HG02642 (cell line): ENCODE results near the gene FAM83G.

Source experiments
- ATAC-seq: cut with Tn5 transposase; IDR thresholded peaks from one replicate; pipeline ENCODE4 v1.9.1; 2021; ENCODE audit warnings: mild to moderate bottlenecking; ENCODE audit not compliant: unreplicated experiment, poor library complexity

Gene FAM83G

GRCh38 chr17:18993905-18994526, 10.5 kb downstream of the FAM83G start:
- ATAC-seq = no peak

GRCh38 chr17:18992454-18993130, 12.0 kb downstream of the FAM83G start:
- ATAC-seq = peak; percentile 60

GRCh38 chr17:18991531-18992315, 12.8 kb downstream of the FAM83G start:
- no peak for ATAC-seq

- ATAC-seq = no peak
These were observed 14.2 kb downstream of the FAM83G start for GRCh38 chr17:18990331-18990730.

GRCh38 chr17:18988546-18989173, 15.9 kb downstream of the FAM83G start:
- ATAC-seq = no peak

GRCh38 chr17:18987862-18988545, 16.6 kb downstream of the FAM83G start:
- ATAC-seq = no peak

GRCh38 chr17:18987230-18987610, 17.3 kb downstream of the FAM83G start:
- ATAC-seq = no peak

- ATAC-seq = no peak
These were observed 17.9 kb downstream of the FAM83G start for GRCh38 chr17:18986541-18987229.

- no peak for ATAC-seq
These were observed 19.1 kb downstream of the FAM83G start for GRCh38 chr17:18985475-18985874.

- ATAC-seq = no peak
These were observed 20.1 kb downstream of the FAM83G start for GRCh38 chr17:18984273-18985114.

- no peak for ATAC-seq
These were observed 22.7 kb downstream of the FAM83G start for GRCh38 chr17:18981642-18982424.

- no peak for ATAC-seq
These were observed 23.3 kb downstream of the FAM83G start for GRCh38 chr17:18981335-18981641.

- ATAC-seq = no peak
These were observed 23.8 kb downstream of the FAM83G start for GRCh38 chr17:18980682-18981334.

- ATAC-seq = no peak
These were observed 25.9 kb downstream of the FAM83G start for GRCh38 chr17:18978655-18979054.

GRCh38 chr17:18978050-18978449, 26.5 kb downstream of the FAM83G start:
- no peak for ATAC-seq

GRCh38 chr17:18977646-18978045, 26.9 kb downstream of the FAM83G start:
- no peak for ATAC-seq

- ATAC-seq = no peak
These were observed 27.5 kb downstream of the FAM83G start for GRCh38 chr17:18977021-18977420.

GRCh38 chr17:18976201-18976600, 28.4 kb downstream of the FAM83G start:
- no peak for ATAC-seq
